ENCODE data around the gene IGSF3. TPM values are rescaled to one million over a fixed set of nuclear protein-coding genes. Genes with fewer than 3 reads are reported as not detected.

The IGSF3 gene
- total and polyA plus RNA-seq, 2 of the 13 experiments (the other 11 are each of a cell fraction or from before 2014, with no cell fraction given): 0.11 to 0.16 TPM

GRCh38 chr1:116538544-116538943 lies 129.0 kb downstream of the IGSF3 start (continued):
- no peak for TF ChIP-seq GATA4 (IDR thresholded peaks at IDR 0.05; ENCODE audit: borderline replicate concordance, low read depth)
- TF ChIP-seq CREB1 (IDR thresholded peaks at IDR 0.05): peak; percentile 56
- peak; percentile 63 for TF ChIP-seq CREB1 (CRISPR knock-in tag; IDR thresholded peaks at IDR 0.05)
- TF ChIP-seq SKI (IDR thresholded peaks at IDR 0.05; ENCODE audit: partially characterized antibody): peak; percentile 70
- peak; percentile 66 for TF ChIP-seq RARA (CRISPR knock-in tag; IDR thresholded peaks at IDR 0.05)
- no peak for TF ChIP-seq ZFP37 (CRISPR knock-in tag; IDR thresholded peaks at IDR 0.05; ENCODE audit: borderline replicate concordance)
- TF ChIP-seq CREM (IDR thresholded peaks at IDR 0.05): 0 out of 2 replicates have a peak, but pooled peaks have one; percentile 31
- no peak for TF ChIP-seq CREM (CRISPR knock-in tag; IDR thresholded peaks at IDR 0.05)
- TF ChIP-seq ZNF644 (CRISPR knock-in tag; IDR thresholded peaks at IDR 0.05; ENCODE audit: low read depth): peak; percentile 46; the same call in 1 of the 2 replicates
- no peak for TF ChIP-seq FOXJ3 (CRISPR knock-in tag; IDR thresholded peaks at IDR 0.05; ENCODE audit: borderline replicate concordance)
- TF ChIP-seq ZNF75D (CRISPR knock-in tag; IDR thresholded peaks at IDR 0.05; ENCODE audit: borderline replicate concordance): no peak
- peak; percentile 77; the same call in 1 of the 2 replicates for TF ChIP-seq AHDC1 (CRISPR knock-in tag; IDR thresholded peaks at IDR 0.05; ENCODE audit: borderline replicate concordance)
- TF ChIP-seq DR1 (CRISPR knock-in tag; IDR thresholded peaks at IDR 0.05): no peak
- no peak for TF ChIP-seq FOXA1 (IDR thresholded peaks at IDR 0.05)
- TF ChIP-seq FOXA1 (CRISPR knock-in tag; IDR thresholded peaks at IDR 0.05): 0 out of 2 replicates have a peak, but pooled peaks have one; percentile 10
- no peak for TF ChIP-seq MEIS1 (CRISPR knock-in tag; IDR thresholded peaks at IDR 0.05; ENCODE audit: borderline replicate concordance)
- TF ChIP-seq ZSCAN9 (CRISPR knock-in tag; IDR thresholded peaks at IDR 0.05; ENCODE audit: borderline replicate concordance): no peak
- TF ChIP-seq CBX2 (IDR thresholded peaks at IDR 0.05; ENCODE audit: low read depth, low read length): no peak
- no peak for TF ChIP-seq CBX2 (CRISPR knock-in tag; IDR thresholded peaks at IDR 0.05; ENCODE audit: low read depth)
- no peak for TF ChIP-seq TP53 (CRISPR knock-in tag; conservative IDR thresholded peaks at IDR 0.05)
- TF ChIP-seq SNAPC2 (CRISPR knock-in tag; IDR thresholded peaks at IDR 0.05): no peak
- no peak for TF ChIP-seq ZBTB10 (CRISPR knock-in tag; IDR thresholded peaks at IDR 0.05; ENCODE audit: borderline replicate concordance)
- TF ChIP-seq NCOR1 (IDR thresholded peaks at IDR 0.05; ENCODE audit: borderline replicate concordance, low read length): no peak
- no peak for TF ChIP-seq ZBTB25 (CRISPR knock-in tag; IDR thresholded peaks at IDR 0.05)
